GM21367 (cell line): ENCODE measurements around the gene CH25H.

ENCODE experiments used
- ATAC-seq: cut with Tn5 transposase; IDR thresholded peaks from one replicate; pipeline ENCODE4 v1.9.1; 2021; ENCODE audit not compliant: unreplicated experiment

Gene CH25H

GRCh38 chr10:89159761-89160160 is 47.4 kb downstream of the CH25H start:
- ATAC-seq: no peak

- no peak for ATAC-seq
Observed at GRCh38 chr10:89159316-89159715, 47.8 kb downstream of the CH25H start.

- no peak for ATAC-seq
Observed at GRCh38 chr10:89158446-89158845, 48.7 kb downstream of the CH25H start.

GRCh38 chr10:89156161-89156835 is 50.8 kb downstream of the CH25H start:
- no peak for ATAC-seq
